Pancreas (tissue), 10 donors: Measurements from ENCODE around the gene ARL3. TPM values are rescaled to one million over a fixed set of nuclear protein-coding genes. Genes with fewer than 3 reads are reported as not detected.

Experiments used
- ATAC-seq, 4 donors: fragments of 200-7000 bp; cut with Tn5 transposase; one replicate each; pipeline versions ENCODE4 v1.8.0 to v1.9.1; 2020; ENCODE audit warnings: mild to moderate bottlenecking in 4 of 4, moderate library complexity in 4 of 4
- DNase-seq, 6 donors: peaks; one replicate each; pipeline ENCODE4 v3.0.0-alpha.2; 2020
- FAIRE-seq: peaks from 2 replicates; lab custom pipeline; 2012; peaks lifted over from hg19 to GRCh38; lab: Jason Lieb, UNC
- H3K27ac ChIP-seq, 4 donors: fragments of 200-600 bp; sonication (generic); 1 replicate in 3 of 4; 2 replicates in 1 of 4; pipeline versions ENCODE4 v1.5.0 to v1.8.0; 2020
- H3K27me3 ChIP-seq, 4 donors: fragments of 200-600 bp; one replicate each; pipeline ENCODE4 v1.8.0; 2021
- H3K36me3 ChIP-seq, 3 donors: fragments of 200-600 bp; sonication (generic) in 1 of 3; one replicate each; pipeline versions ENCODE4 v1.5.0 to v1.8.0; 2020 to 2021
- H3K4me1 ChIP-seq, 3 donors: fragments of 200-600 bp; one replicate each; pipeline ENCODE4 v1.8.0; 2021
- H3K4me3 ChIP-seq, 4 donors: fragments of 200-600 bp; sonication (generic) in 2 of 4; one replicate each; pipeline versions ENCODE4 v1.5.0 to v1.8.0; 2020 to 2021
- H3K9me3 ChIP-seq, 4 donors: fragments of 200-600 bp; one replicate each; pipeline ENCODE4 v1.8.0; 2021
- CTCF ChIP-seq, 4 donors: fragments of 200-600 bp; sonication (generic) in 3 of 4; IDR thresholded peaks; one replicate each; pipeline versions ENCODE4 v1.5.0 to v1.8.0; 2021; ENCODE audit warnings: antibody characterized with exemption in 4 of 4
- WGBS, 2 donors: extraction: QIAGEN DNeasy Blood & Tissue Kit; methylation state at CpG; one replicate each; pipeline ENCODE4 v1.1.7; 2013; 5-methylcytosine and 5-hydroxymethylcytosine counted together
- intact Hi-C, 3 donors: fragments of 100-400 bp; cut with DNase I; formaldehyde crosslinking; loops; one replicate each; pipeline versions ENCODE4 v1.11.1 to v1.14.2; 2022
- polyA plus RNA-seq, 2 donors: library from polyadenylated mRNA; stranded (reverse); fragments of 200-250 nt; gene quantifications; one replicate each; pipeline ENCODE4 v1.2.3, GENCODE V29; 2013
- total RNA-seq, 6 donors: library from RNA; stranded (reverse); fragmentation: NEBNext Ultra II Directional in 4 of 6; extraction: Animal tissue kit (Norgen Biotek cat#: 25700) in 4 of 6; gene quantifications; one replicate each; pipeline versions ENCODE4 v1.2.1 to v1.2.4, GENCODE V29; 2021 to 2023
- donor health status: healthy with polysubstance abuse.
- donor health status: DM: no; HTN: no; CAD: no; lungs with moderate emphysema.
- donor health status: DM: no; HTN: no; CAD: no.
- donor health status: control.
- donor health status: control.
- donor health status: Bipolar disorder and iron deficiency.
- donor health status: DM: yes; HTN: yes; CAD: no.
- donor health status: DM: no; HTN: no; CAD: no.
- donor health status: DM: no; HTN: no; CAD: no.
- donor health status: DM: yes; HTN: yes; CAD: no.

The ARL3 gene
- total and polyA plus RNA-seq, 8 donors: 2.4 to 8.0 (median 3.1) TPM

GRCh38 chr10:102645741-102646609, 68.2 kb downstream of the ARL3 start:
- no peaks in the 10 kb centered on the region for H3K9me3 ChIP-seq
- TF ChIP-seq CTCF (IDR thresholded peaks at IDR 0.05): no peak
- 1% methylated on average over 29 of the region's 29 CpGs for WGBS, 2 donors
- intact Hi-C loops: no loop called here
- H3K4me1 ChIP-seq: peaks cover 31 to 41% (median 39%) of the 10 kb centered on the region in 3 donors
- ATAC-seq (peak; percentile 7 to 30 (median 12)), FAIRE-seq (no peak), DNase-seq (peak; percentile 68 to 86 (median 78))
- H3K27me3 ChIP-seq: no peaks in the 10 kb centered on the region
- no peaks in the 10 kb centered on the region for H3K36me3 ChIP-seq
- peak overlapping the region; percentile 95 to 99 (median 98) for H3K27ac ChIP-seq
- H3K4me3 ChIP-seq: peak overlapping the region; percentile 65 to 90 (median 84)

- no peak for FAIRE-seq
- ATAC-seq: peak; percentile 43 to 53 (median 46)
- H3K4me3 ChIP-seq: peak overlapping the region; percentile 65 to 90 (median 84)
Observed at GRCh38 chr10:102645388-102645740, 68.8 kb downstream of the ARL3 start.

GRCh38 chr10:102644646-102645387, 69.4 kb downstream of the ARL3 start:
- ATAC-seq (peak; percentile 44 to 58 (median 54)), DNase-seq (peak; percentile 85 to 97 (median 92)), FAIRE-seq (no peak)
- Histone ChIP-seq H3K27ac (peak overlapping the region; percentile 95 to 99 (median 98)), H3K36me3 (no peaks in the 10 kb centered on the region), H3K4me3 (peak overlapping the region; percentile 65 to 90 (median 84)), H3K9me3 (no peaks in the 10 kb centered on the region), H3K4me1 (peaks cover 26 to 30% (median 30%) of the 10 kb centered on the region in 3 donors), H3K27me3 (no peaks in the 10 kb centered on the region)
- TF ChIP-seq CTCF (IDR thresholded peaks at IDR 0.05): peak; percentile 31 to 51 (median 33)
- intact Hi-C loops: no loop called here
- WGBS, 2 donors: 0% methylated on average over 52 to 62 of the region's 62 CpGs

More at GRCh38 chr10:102645388-102645740, 68.8 kb downstream of the ARL3 start:
- Histone ChIP-seq H3K36me3 (no peaks in the 10 kb centered on the region), H3K27me3 (no peaks in the 10 kb centered on the region), H3K4me1 (peaks cover 32 to 35% (median 35%) of the 10 kb centered on the region in 3 donors), H3K9me3 (no peaks in the 10 kb centered on the region), H3K27ac (peak overlapping the region; percentile 95 to 99 (median 98))
- TF ChIP-seq CTCF (IDR thresholded peaks at IDR 0.05): no peak
- intact Hi-C loops: no loop called here
- 0 to 1% methylated on average over 12 of the region's 12 CpGs for WGBS, 2 donors
- peak in 5 of 6 donors; percentile 87 to 92 (median 88) for DNase-seq

- H3K27ac ChIP-seq: peak within 1 kb of the TSS; percentile 95 to 99 (median 98)
- H3K9me3 ChIP-seq: no peaks in the 10 kb centered on the region
- FAIRE-seq: no peak
- H3K4me1 ChIP-seq: peaks cover 23 to 25% (median 24%) of the 10 kb centered on the region in 3 donors
- H3K36me3 ChIP-seq: no peaks in the 10 kb centered on the region
- peak in 2 of 4 donors; percentile 7 to 25 for ATAC-seq
- DNase-seq: peak; percentile 54 to 86 (median 72)
- peak within 1 kb of the TSS; percentile 65 to 90 (median 84) for H3K4me3 ChIP-seq
- no peak for TF ChIP-seq CTCF (IDR thresholded peaks at IDR 0.05)
- H3K27me3 ChIP-seq: no peaks in the 10 kb centered on the region
- intact Hi-C loops: no loop called here
- WGBS, 2 donors: 0 to 1% methylated on average over 36 to 80 of the region's 80 CpGs
Observed at GRCh38 chr10:102644066-102644645, 70.0 kb downstream of the ARL3 start, which contains the start of gene TRIM8. TSS of gene TRIM8 (plus strand) at chr10:102644479. CDS start at chr10:102644618, 139 bp downstream.
